Caco-2 (cell line): ENCODE data around the gene SPRY1. TPM values are rescaled to one million over a fixed set of nuclear protein-coding genes. Genes with fewer than 3 reads are reported as not detected.

ENCODE experiments used
- BruUV-seq: library from RNA; stranded (reverse); fragments of 400-500 nt; replicated peaks from 2 replicates; lab custom pipeline; 2021; lab: Mats Ljungman, UMichigan
- CTCF ChIA-PET: fragments of 300-600 bp; sonication (Branson Sonifier 250); formaldehyde crosslinking; loops from one replicate; lab custom pipeline; 2022; ENCODE audit warnings: antibody characterized with exemption; lab: Charles Lee
- POLR2A ChIA-PET: fragments of 300-600 bp; sonication (Branson Sonifier 250); formaldehyde crosslinking; loops from one replicate; lab custom pipeline; 2022; ENCODE audit warnings: antibody characterized with exemption; lab: Charles Lee
- DNase-seq, 2 experiments: peaks; one replicate each; pipeline versions ENCODE4 v3.0.0 to v3.0.0-alpha.2; 2020 to 2022
- H3K27me3 ChIP-seq: replicated peaks from 2 replicates; pipeline ENCODE4 v1.6.0; 2011; ENCODE audit warnings: low read length; ENCODE audit not compliant: control insufficient read depth, insufficient read depth
- H3K36me3 ChIP-seq: 2 replicates; pipeline ENCODE4 v1.5.1; 2011; ENCODE audit warnings: low read length; ENCODE audit not compliant: control insufficient read depth, insufficient read depth
- H3K4me1 ChIP-seq: fragments of 250-450 bp; sonication (Bioruptor Pico); 2 replicates; pipeline ENCODE4 v1.5.1; 2020; ENCODE audit warnings: mild to moderate bottlenecking
- H3K4me3 ChIP-seq: 2 replicates; pipeline ENCODE4 v1.5.1; 2011; ENCODE audit warnings: low read depth, mild to moderate bottlenecking, control low read depth, low read length
- H3K9me3 ChIP-seq: fragments of 250-450 bp; sonication (Bioruptor Pico); 2 replicates; pipeline ENCODE4 v1.5.1; 2020; ENCODE audit warnings: mild to moderate bottlenecking, moderate library complexity
- H3K27ac Mint-ChIP-seq: one replicate; pipeline ENCODE4 v1.8.0; 2022; ENCODE audit warnings: mixed read lengths; ENCODE audit not compliant: unreplicated experiment
- H3K27me3 Mint-ChIP-seq: one replicate; pipeline ENCODE4 v1.8.0; 2022; ENCODE audit warnings: mixed read lengths; ENCODE audit not compliant: insufficient read depth, unreplicated experiment
- H3K36me3 Mint-ChIP-seq: one replicate; pipeline ENCODE4 v1.8.0; 2022; ENCODE audit warnings: mild to moderate bottlenecking, mixed read lengths; ENCODE audit not compliant: insufficient read depth, unreplicated experiment
- H3K4me1 Mint-ChIP-seq: one replicate; pipeline ENCODE4 v1.8.0; 2022; ENCODE audit warnings: low read depth, mixed read lengths; ENCODE audit not compliant: unreplicated experiment
- H3K4me3 Mint-ChIP-seq: one replicate; pipeline ENCODE4 v1.8.0; 2022; ENCODE audit warnings: mild to moderate bottlenecking, moderate library complexity, mixed read lengths; ENCODE audit not compliant: unreplicated experiment
- H3K9me3 Mint-ChIP-seq: one replicate; pipeline ENCODE4 v1.8.0; 2022; ENCODE audit warnings: mixed read lengths; ENCODE audit not compliant: unreplicated experiment
- CTCF ChIP-seq, 2 experiments: fragments of 200-600 bp in 1 of 2; IDR thresholded peaks; 1 replicate in 1 of 2; 2 replicates in 1 of 2; pipeline versions ENCODE4 v1.5.1 to v1.8.0; 2011 to 2022; ENCODE audit warnings: antibody characterized with exemption in 1 of 2, control low read depth in 1 of 2, inconsistent platforms in 1 of 2, low read depth in 1 of 2, low read length in 1 of 2, mild to moderate bottlenecking in 1 of 2, moderate library complexity in 1 of 2; ENCODE audit not compliant: insufficient read depth in 1 of 2, severe bottlenecking in 1 of 2, unreplicated experiment in 1 of 2
- intact Hi-C: fragments of 100-400 bp; cut with micrococcal nuclease; formaldehyde crosslinking; loops from one replicate; pipeline ENCODE4 v1.10.0; 2022; ENCODE audit not compliant: unreplicated experiment
- total RNA-seq: library from RNA; stranded (reverse); gene quantifications from 2 replicates; pipeline ENCODE4 v1.2.3, GENCODE V29; 2022

The SPRY1 gene
- total RNA-seq, 1 experiment from 2014 or later: 23.2 TPM

DNA sequence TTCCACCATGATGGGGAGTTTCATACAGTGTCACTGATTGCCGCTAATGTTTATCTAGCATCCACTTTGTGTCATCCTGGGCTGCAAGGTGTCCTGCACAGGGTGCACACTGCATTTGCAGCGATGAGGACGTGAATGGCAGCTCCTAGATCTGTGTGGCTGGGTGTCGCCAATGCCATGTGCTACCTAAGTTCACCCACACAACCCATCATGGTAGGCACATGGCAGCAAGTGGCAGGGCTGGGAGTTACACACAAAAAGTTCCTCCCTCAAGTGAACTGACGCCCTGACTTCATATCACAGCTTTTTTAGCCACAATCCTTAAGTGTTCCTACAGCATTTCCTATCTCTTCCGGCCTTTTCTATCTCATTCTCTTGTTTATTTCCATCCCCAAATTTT, 45.9 kb upstream of the SPRY1 start:
- H3K4me3 Mint-ChIP-seq: peak overlapping the region; percentile 36
- no peak overlapping the region for H3K4me3 ChIP-seq
- CTCF ChIA-PET: interaction anchor here (1.3 kb wide), 1 partner anchor 248 kb away, joined by 4 read pairs; no protein-coding TSS in a partner anchor

DNA sequence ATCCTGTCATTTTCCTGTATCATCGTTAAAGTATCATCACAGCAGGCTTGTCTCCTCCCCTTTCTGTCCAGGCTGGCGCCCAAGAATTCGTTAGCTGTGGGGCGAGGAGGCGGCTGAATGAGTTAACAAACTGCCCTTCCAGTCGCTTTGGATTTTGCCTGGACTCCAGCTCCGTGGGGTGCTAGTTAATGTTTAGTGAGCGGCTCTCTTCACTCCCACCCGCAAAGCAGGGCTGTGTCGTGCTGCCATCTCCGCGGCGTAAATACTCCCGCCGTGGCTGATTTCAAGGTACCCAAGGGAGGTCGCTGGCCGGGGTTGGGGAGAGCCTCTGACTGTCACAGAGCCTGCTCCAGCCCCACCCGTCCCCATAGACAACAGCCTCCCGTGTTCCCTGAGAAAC, 44.9 kb upstream of the SPRY1 start:
- Histone ChIP-seq H3K4me3 (no peak overlapping the region), H3K36me3 (no peaks in the 10 kb centered on the region), H3K27me3 (no peaks in the 10 kb centered on the region), H3K9me3 (no peaks in the 10 kb centered on the region), H3K4me1 (peaks cover 28% of the 10 kb centered on the region)
- intact Hi-C loops: loop anchor here (2.0 kb wide), 1 partner anchor 913 kb away; no protein-coding TSS in a partner anchor
- ChIA-PET POLR2A (no interaction called here), CTCF (no interaction called here)
- no TSS peak for BruUV-seq
- Mint-ChIP-seq H3K27me3 (no peaks in the 10 kb centered on the region), H3K9me3 (no peaks in the 10 kb centered on the region), H3K4me1 (peaks cover 29% of the 10 kb centered on the region), H3K4me3 (no peak overlapping the region), H3K36me3 (peaks cover 7% of the 10 kb centered on the region), H3K27ac (no peak overlapping the region)
- TF ChIP-seq CTCF (IDR thresholded peaks at IDR 0.05; ENCODE audit: insufficient read depth in 1 of 2, low read depth in 1 of 2, low read length in 1 of 2, severe bottlenecking in 1 of 2, unreplicated experiment in 1 of 2): no peak
- DNase-seq: no peak

More for the DNA sequence above, 45.9 kb upstream of the SPRY1 start:
- POLR2A ChIA-PET: no interaction called here
- Mint-ChIP-seq H3K9me3 (no peaks in the 10 kb centered on the region), H3K4me1 (peaks cover 34% of the 10 kb centered on the region), H3K27ac (peak overlapping the region; percentile 81), H3K36me3 (peaks cover 7% of the 10 kb centered on the region), H3K27me3 (no peaks in the 10 kb centered on the region)
- no peaks in the 10 kb centered on the region for H3K9me3 ChIP-seq
- DNase-seq: no peak
- no peaks in the 10 kb centered on the region for H3K27me3 ChIP-seq
- BruUV-seq: no TSS peak
- intact Hi-C loops: loop anchor here (1.0 to 2.0 kb wide), 7 partner anchors 46 to 914 kb away; partner anchors contain the start of gene SPRY1
- no peaks in the 10 kb centered on the region for H3K36me3 ChIP-seq
- no peak for TF ChIP-seq CTCF (IDR thresholded peaks at IDR 0.05; ENCODE audit: insufficient read depth in 1 of 2, low read depth in 1 of 2, low read length in 1 of 2, severe bottlenecking in 1 of 2, unreplicated experiment in 1 of 2)
- H3K4me1 ChIP-seq: peaks cover 28% of the 10 kb centered on the region

GRCh38 chr4:123352240-123352945, 44.2 kb upstream of the SPRY1 start:
- no peak overlapping the region for H3K4me3 Mint-ChIP-seq
- TF ChIP-seq CTCF (IDR thresholded peaks at IDR 0.05; ENCODE audit: insufficient read depth in 1 of 2, low read depth in 1 of 2, low read length in 1 of 2, severe bottlenecking in 1 of 2, unreplicated experiment in 1 of 2): no peak
- ChIA-PET POLR2A (no interaction called here), CTCF (no interaction called here)
- no TSS peak for BruUV-seq
- H3K4me1 Mint-ChIP-seq: peaks cover 23% of the 10 kb centered on the region
- DNase-seq: no peak
- Histone ChIP-seq H3K4me3 (no peak overlapping the region), H3K36me3 (no peaks in the 10 kb centered on the region), H3K4me1 (peaks cover 28% of the 10 kb centered on the region), H3K9me3 (no peaks in the 10 kb centered on the region), H3K27me3 (no peaks in the 10 kb centered on the region)
- H3K27me3 Mint-ChIP-seq: no peaks in the 10 kb centered on the region
- intact Hi-C loops: no loop called here
- H3K9me3 Mint-ChIP-seq: no peaks in the 10 kb centered on the region
- peaks cover 7% of the 10 kb centered on the region for H3K36me3 Mint-ChIP-seq
- no peak overlapping the region for H3K27ac Mint-ChIP-seq
